Heart left ventricle (tissue), 13 donors: ENCODE measurements around the gene RRBP1.

Source experiments
- CTCF ChIP-seq, 12 donors: fragments of 200-600 bp; sonication (generic) in 4 of 12; IDR thresholded peaks; one replicate each; pipeline versions ENCODE4 v1.5.0 to v1.8.0; 2018 to 2022; ENCODE audit warnings: antibody characterized with exemption in 12 of 12, mild to moderate bottlenecking in 5 of 12
- POLR2A ChIP-seq, 2 donors: fragments of 450-650 bp; IDR thresholded peaks; one replicate each; pipeline ENCODE4 v1.6.1; 2017; ENCODE audit warnings: antibody characterized with exemption in 2 of 2, mild to moderate bottlenecking in 2 of 2, moderate library complexity in 2 of 2
- donor health status: ischemic (EF 13 %, LVEDD 7.1; RV severe dilation, severe dysfunction).
- donor health status: DM: no; HTN: yes; CAD: no.
- donor health status: DM: no; HTN: no; CAD: no.
- donor health status: ischemic (EF 25% LVEDD 6.9; RV normal size, moderate dysfunction).
- donor health status: ischemic (EF 25% LVEDD 5.7; RV mildly dilated, moderate dysfunction).
- donor health status: ischemic (EF 35%, LVEDD 5.7; RV mildly dilated, moderate dysfunction).
- donor health status: nonischemic (EF 11% LVEDD 7.7; RV severe dilation, severe dysfunction).
- donor health status: DM: yes; HTN: yes; CAD: no.
- donor health status: PGD.
- donor health status: ischemic (EF 29% LVEDD 5.4; RV normal size, mild dysfunction).
- donor health status: nonischemic (EF 23%, LVEDD 6.1; RV moderate dilation, normal function).

GRCh38 chr20:17676378-17676759 lies 5.7 kb downstream of the RRBP1 start:
- TF ChIP-seq CTCF (IDR thresholded peaks at IDR 0.05) (no peak), POLR2A (IDR thresholded peaks at IDR 0.05) (no peak)
